Measurements from ENCODE around the gene SUZ12. TPM values are rescaled to one million over a fixed set of nuclear protein-coding genes. Genes with fewer than 3 reads are reported as not detected.
A peak's percentile ranks its signal among the peaks of the same experiment; 100 is the strongest.
"Not testable (repeated sequence)": the region's sequence is repeated elsewhere in the genome, so short reads cannot be mapped to it uniquely, and the experiment has no call there.

Gene SUZ12
- total RNA-seq, 2 experiments from 2014 or later, result 27.8 to 68.2 TPM

GRCh38 chr17:31908386-31908785 lies 28.4 kb upstream of the SUZ12 start:
- intact Hi-C loops (cut with micrococcal nuclease; ENCODE audit: unreplicated experiment), result loop anchor here (10.0 kb wide), 1 partner anchor 374 kb away; no protein-coding TSS in a partner anchor
- no peaks in the 10 kb centered on the region for H4K20me1 ChIP-seq (ENCODE audit: insufficient read depth, low read length)
- H3K9me3 ChIP-seq (ENCODE audit: low read length), result no peaks in the 10 kb centered on the region
- H3K36me3 ChIP-seq (ENCODE audit: insufficient read depth, low read length), result no peaks in the 10 kb centered on the region
- H3K79me2 ChIP-seq (ENCODE audit: insufficient read depth, low read depth, low read length), result no peaks in the 10 kb centered on the region
- H3K27ac ChIP-seq (ENCODE audit: low read depth, low read length, poor library complexity, severe bottlenecking), result no peak overlapping the region
- ChIA-PET CTCF (ENCODE audit: unreplicated experiment) (no interaction called here), POLR2A (no interaction called here)
- peaks cover 18% of the 10 kb centered on the region for H3K4me1 ChIP-seq (ENCODE audit: insufficient read depth, low read length, poor library complexity, severe bottlenecking)
- BruUV-seq (replicated peaks), result no TSS peak
- no peak overlapping the region; the same call in 1 of the 2 replicates for H2AFZ ChIP-seq (ENCODE audit: low read length)
- no peak for TF ChIP-seq EZH2phosphoT487 (IDR thresholded peaks at IDR 0.05; ENCODE audit: borderline replicate concordance, low read depth, low read length)
- TF ChIP-seq CTCF (conservative IDR thresholded peaks at IDR 0.05; ENCODE audit: low read length), result no peak
- H3K4me3 ChIP-seq (ENCODE audit: low read depth, low read length, poor library complexity, severe bottlenecking), result no peak overlapping the region
- no peak overlapping the region for H3K4me2 ChIP-seq (ENCODE audit: low read length)
- no peak for DNase-seq (ENCODE audit: low spot score)
- no peaks in the 10 kb centered on the region for H3K9me2 ChIP-seq (ENCODE audit: insufficient read depth, low read length)

- H3K4me1 ChIP-seq (ENCODE audit: insufficient read depth, low read length, poor library complexity, severe bottlenecking), result peaks cover 22% of the 10 kb centered on the region
- CTCF ChIA-PET (ENCODE audit: unreplicated experiment), result interaction anchor here (0.6 kb wide), 1 partner anchor 424 kb away, joined by 3 read pairs; no protein-coding TSS in a partner anchor
- DNase-seq (ENCODE audit: low spot score), result peak; percentile 52
These were observed 24.1 kb upstream of the SUZ12 start for GRCh38 chr17:31912705-31913104.

More at GRCh38 chr17:31912705-31913104, 24.1 kb upstream of the SUZ12 start:
- H4K20me1 ChIP-seq (ENCODE audit: insufficient read depth, low read length); H3K4me3 ChIP-seq (ENCODE audit: low read depth, low read length, poor library complexity, severe bottlenecking); BruUV-seq (replicated peaks); H3K79me2 ChIP-seq (ENCODE audit: insufficient read depth, low read depth, low read length); H3K27ac ChIP-seq (ENCODE audit: low read depth, low read length, poor library complexity, severe bottlenecking); H3K4me2 ChIP-seq (ENCODE audit: low read length); H3K36me3 ChIP-seq (ENCODE audit: insufficient read depth, low read length); intact Hi-C loops (cut with micrococcal nuclease; ENCODE audit: unreplicated experiment); H3K9me2 ChIP-seq (ENCODE audit: insufficient read depth, low read length); H3K9me3 ChIP-seq (ENCODE audit: low read length): not testable (repeated sequence)
- peak; percentile 69 for TF ChIP-seq CTCF (conservative IDR thresholded peaks at IDR 0.05; ENCODE audit: low read length)
- POLR2A ChIA-PET, result interaction anchor here (1.0 to 2.5 kb wide), 2 partner anchors 12 kb away, joined by 3 to 9 read pairs; partner anchors contain the start of gene UTP6
- H2AFZ ChIP-seq (ENCODE audit: low read length), result peak overlapping the region; percentile 93; the same call in 1 of the 2 replicates

All from OCI-LY7 (cell line).